Measurements from ENCODE around the gene IL32.
A peak's percentile ranks its signal among the peaks of the same experiment; 100 is the strongest.

IL32 gene

GRCh38 chr16:3092501-3092941, 27.1 kb downstream of the IL32 start:
- DNase-seq: no peak

- DNase-seq: no peak
Observed at GRCh38 chr16:3094289-3095027, 29.0 kb downstream of the IL32 start.

- DNase-seq: no peak
Observed at GRCh38 chr16:3095869-3096268, 30.4 kb downstream of the IL32 start.

GRCh38 chr16:3096362-3096761, 30.9 kb downstream of the IL32 start:
- no peak for DNase-seq

GRCh38 chr16:3097266-3097665, 31.8 kb downstream of the IL32 start:
- no peak for DNase-seq

- DNase-seq: no peak
Observed at GRCh38 chr16:3098459-3099394, 33.3 kb downstream of the IL32 start, which contains the start of gene ZSCAN10. TSS of gene ZSCAN10 (minus strand) at chr16:3099294. CDS start at chr16:3092937, 6,357 bp downstream.

GRCh38 chr16:3099395-3099731, 33.9 kb downstream of the IL32 start:
- no peak for DNase-seq

GRCh38 chr16:3099732-3100499, 34.5 kb downstream of the IL32 start:
- DNase-seq: peak in 10 of 14 donors; percentile 9 to 67 (median 31)

GRCh38 chr16:3101018-3101840, 35.8 kb downstream of the IL32 start:
- DNase-seq: no peak

- DNase-seq: peak in 1 of 14 donors; percentile 5
Observed at GRCh38 chr16:3101841-3102470, 36.5 kb downstream of the IL32 start.

GRCh38 chr16:3106205-3106928, 40.9 kb downstream of the IL32 start:
- peak; percentile 12 to 91 (median 80) for DNase-seq

GRCh38 chr16:3112058-3112880, 46.8 kb downstream of the IL32 start, which contains the start of gene ZNF205:
TSS of gene ZNF205 (plus strand) at chr16:3112586. CDS start at chr16:3113431, 845 bp downstream.
- DNase-seq: peak in 13 of 14 donors; percentile 14 to 83 (median 61)

- no peak for DNase-seq
Observed at GRCh38 chr16:3112881-3113574, 47.6 kb downstream of the IL32 start.

- no peak for DNase-seq
Observed at GRCh38 chr16:3113765-3114479, 48.5 kb downstream of the IL32 start.

GRCh38 chr16:3115003-3115402, 49.6 kb downstream of the IL32 start:
- no peak for DNase-seq

GRCh38 chr16:3115561-3115960, 50.1 kb downstream of the IL32 start:
- DNase-seq: no peak

GRCh38 chr16:3118204-3118790, 52.9 kb downstream of the IL32 start:
- DNase-seq: no peak

- no peak for DNase-seq
Observed at GRCh38 chr16:3118846-3119245, 53.4 kb downstream of the IL32 start.
